ENCODE measurements around the gene IFITM5.
"Not testable (repeated sequence)": the region's sequence is repeated elsewhere in the genome, so short reads cannot be mapped to it uniquely, and the experiment has no call there.

The IFITM5 gene

GRCh38 chr11:283405-284104 is 15.8 kb downstream of the IFITM5 start:
- DNase-seq (ENCODE audit: low spot score): no peak

GRCh38 chr11:282630-283360 is 16.5 kb downstream of the IFITM5 start:
- no peak for DNase-seq (ENCODE audit: low spot score)

GRCh38 chr11:282171-282570 is 17.2 kb downstream of the IFITM5 start:
- no peak for DNase-seq (ENCODE audit: low spot score)

GRCh38 chr11:281486-282161 is 17.7 kb downstream of the IFITM5 start:
- DNase-seq (ENCODE audit: low spot score): no peak

GRCh38 chr11:280706-281485 is 18.4 kb downstream of the IFITM5 start:
- DNase-seq (ENCODE audit: low spot score): no peak

- DNase-seq (ENCODE audit: low spot score): no peak
Measured at GRCh38 chr11:279966-280705, 19.2 kb downstream of the IFITM5 start.

- no peak for DNase-seq (ENCODE audit: low spot score)
Measured at GRCh38 chr11:279040-279965, 20.0 kb downstream of the IFITM5 start.

- DNase-seq (ENCODE audit: low spot score): no peak
Measured at GRCh38 chr11:278001-278951, 21.1 kb downstream of the IFITM5 start, which contains the start of gene NLRP6. TSS of gene NLRP6 (plus strand) at chr11:278407. CDS start at chr11:278570, 163 bp downstream.

GRCh38 chr11:276219-276618 is 23.1 kb downstream of the IFITM5 start:
- DNase-seq (ENCODE audit: low spot score): no peak

- DNase-seq (ENCODE audit: low spot score): no peak
Measured at GRCh38 chr11:272931-273198, 26.5 kb downstream of the IFITM5 start.

GRCh38 chr11:272195-272930 is 27.0 kb downstream of the IFITM5 start:
- no peak for DNase-seq (ENCODE audit: low spot score)

- no peak for DNase-seq (ENCODE audit: low spot score)
Measured at GRCh38 chr11:271319-271715, 28.0 kb downstream of the IFITM5 start.

- no peak for DNase-seq (ENCODE audit: low spot score)
Measured at GRCh38 chr11:270451-271318, 28.6 kb downstream of the IFITM5 start.

- DNase-seq (ENCODE audit: low spot score): no peak
Measured at GRCh38 chr11:269146-269890, 30.0 kb downstream of the IFITM5 start.

GRCh38 chr11:268716-269145 is 30.6 kb downstream of the IFITM5 start:
- DNase-seq (ENCODE audit: low spot score): not testable (repeated sequence)

- no peak for DNase-seq (ENCODE audit: low spot score)
Measured at GRCh38 chr11:267491-267994, 31.8 kb downstream of the IFITM5 start.
